Peyer's patch (tissue), 4 donors: Measurements from ENCODE around the gene E4F1.

Experiments used
- CTCF ChIP-seq, 6 experiments: fragments of 450-650 bp in 4 of 6; fragments of 200-600 bp in 2 of 6; sonication (generic) in 1 of 6; IDR thresholded peaks; one replicate each; pipeline ENCODE4 v1.5.1; 2017 to 2019; ENCODE audit warnings: antibody characterized with exemption in 6 of 6, mild to moderate bottlenecking in 3 of 6, moderate library complexity in 1 of 6
- POLR2A ChIP-seq, 2 donors: fragments of 450-650 bp; IDR thresholded peaks; one replicate each; pipeline ENCODE4 v1.5.1; 2017; ENCODE audit warnings: antibody characterized with exemption in 2 of 2, mild to moderate bottlenecking in 2 of 2, moderate library complexity in 2 of 2

GRCh38 chr16:2186064-2186463, 37.3 kb upstream of the E4F1 start:
- TF ChIP-seq CTCF (IDR thresholded peaks at IDR 0.05) (no peak), POLR2A (IDR thresholded peaks at IDR 0.05) (no peak)
